Pons (tissue), 1 donor: Measurements from ENCODE around the gene LRATD1.
"Not testable (repeated sequence)": the region's sequence is repeated elsewhere in the genome, so short reads cannot be mapped to it uniquely, and the experiment has no call there.

Experiments used
- DNase-seq: peaks from one replicate; pipeline ENCODE4 v3.0.0-alpha.2; 2016; ENCODE audit warnings: low spot score

The LRATD1 gene

GRCh38 chr2:14632133-14632936 is at the start of gene LRATD1:
Gene LRATD1, plus strand, starts transcription at chr2:14632717. Its CDS starts 1,263 bp downstream, at chr2:14633980.
- DNase-seq = peak; percentile 79

- DNase-seq = no peak
These were observed 49.5 kb upstream of the LRATD1 start for GRCh38 chr2:14583059-14583458.

DNA sequence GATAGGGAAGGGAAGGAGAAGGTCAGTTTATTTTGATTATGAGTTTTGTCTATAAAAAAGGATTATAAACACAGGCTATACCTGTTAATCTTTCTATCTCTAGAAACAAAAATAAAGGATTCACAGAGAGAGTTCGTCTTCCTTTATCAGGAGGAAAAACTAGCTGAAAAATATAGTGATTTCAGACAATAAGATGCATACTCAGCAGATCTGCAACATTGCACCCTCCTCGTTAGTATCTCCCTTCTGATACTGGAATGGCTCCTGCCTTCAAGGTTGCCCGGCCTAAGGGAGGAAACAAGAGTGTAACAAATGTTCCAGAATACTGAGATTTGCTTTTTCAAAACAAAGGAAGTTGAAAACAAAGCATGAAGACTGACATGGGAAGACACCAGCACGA is 48.7 kb upstream of the LRATD1 start:
- DNase-seq = no peak

DNA sequence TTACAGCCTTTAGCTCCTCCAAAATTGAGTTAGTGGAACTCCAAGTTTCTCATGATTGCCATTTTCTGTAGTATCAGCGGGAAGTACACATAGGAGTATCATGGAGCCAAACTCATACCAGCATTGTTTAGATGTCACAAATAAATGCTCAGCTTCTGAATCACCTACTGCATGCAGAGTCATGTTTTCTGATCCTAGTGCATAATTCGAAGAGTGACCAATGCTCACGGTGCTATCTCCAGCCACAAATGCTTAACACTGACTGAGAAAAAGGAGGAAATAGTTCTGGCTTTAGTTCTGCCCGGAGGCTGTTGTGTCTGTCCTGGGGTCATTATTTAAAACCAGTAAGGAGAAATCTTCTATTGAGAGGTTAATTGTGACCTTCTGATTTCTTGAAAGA is 45.4 kb upstream of the LRATD1 start:
- no peak for DNase-seq

DNA sequence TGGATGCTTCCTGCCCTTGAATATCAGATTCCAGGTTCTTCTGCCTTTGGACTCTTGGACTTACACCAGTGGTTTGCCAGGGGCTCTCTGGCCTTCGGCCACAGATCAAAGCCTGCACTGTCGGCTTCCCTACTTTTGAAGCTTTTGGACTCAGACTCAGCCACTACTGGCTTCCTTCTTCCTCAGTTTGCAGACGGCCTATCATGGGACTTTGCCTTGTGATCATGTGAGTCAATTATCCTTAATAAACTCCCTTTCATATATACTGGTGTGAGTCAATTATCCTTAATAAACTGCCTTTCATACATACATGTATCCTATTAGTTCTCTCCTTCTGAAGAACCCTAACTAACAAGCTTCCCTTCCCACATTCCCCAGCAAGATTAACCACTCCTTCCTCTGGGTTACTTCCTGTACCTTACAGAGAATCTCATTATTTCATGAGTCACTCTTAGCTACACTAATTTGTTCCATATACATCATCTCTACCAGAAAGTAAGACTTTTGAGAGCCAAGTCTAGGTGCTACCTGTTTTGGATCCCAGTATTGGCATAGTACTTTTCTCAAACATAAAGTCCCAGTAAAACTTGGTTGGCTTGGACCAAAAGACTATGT is 31.3 kb upstream of the LRATD1 start:
- no peak for DNase-seq

- no peak for DNase-seq
These were observed 30.2 kb upstream of the LRATD1 start for GRCh38 chr2:14602309-14602708.

- no peak for DNase-seq
These were observed 28.8 kb upstream of the LRATD1 start for GRCh38 chr2:14603676-14604075.

GRCh38 chr2:14608245-14608644 is 24.3 kb upstream of the LRATD1 start:
- no peak for DNase-seq

- DNase-seq = no peak
These were observed 18.5 kb upstream of the LRATD1 start for GRCh38 chr2:14614017-14614416.

GRCh38 chr2:14615121-14615520 is 17.4 kb upstream of the LRATD1 start:
- DNase-seq = no peak

DNA sequence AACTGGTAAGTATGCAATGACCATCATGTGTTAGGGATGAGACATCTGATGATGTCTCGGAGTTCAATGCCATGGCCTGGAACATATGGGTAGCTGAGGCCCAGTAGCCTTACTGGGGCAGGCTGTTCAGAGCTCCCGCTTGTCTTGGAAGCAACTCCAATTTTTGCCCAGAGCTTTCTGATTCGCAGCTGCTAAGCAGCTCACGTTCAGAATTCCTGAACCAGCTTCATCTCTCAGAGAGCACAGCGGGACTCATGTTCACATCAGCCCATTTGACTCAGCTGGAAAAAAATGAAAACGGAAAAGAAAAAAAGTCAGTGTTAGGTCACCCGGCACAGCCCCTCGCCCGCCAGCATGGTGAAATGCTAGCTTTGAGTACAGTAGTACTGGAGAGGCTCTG is 16.8 kb upstream of the LRATD1 start:
- DNase-seq = no peak

DNA sequence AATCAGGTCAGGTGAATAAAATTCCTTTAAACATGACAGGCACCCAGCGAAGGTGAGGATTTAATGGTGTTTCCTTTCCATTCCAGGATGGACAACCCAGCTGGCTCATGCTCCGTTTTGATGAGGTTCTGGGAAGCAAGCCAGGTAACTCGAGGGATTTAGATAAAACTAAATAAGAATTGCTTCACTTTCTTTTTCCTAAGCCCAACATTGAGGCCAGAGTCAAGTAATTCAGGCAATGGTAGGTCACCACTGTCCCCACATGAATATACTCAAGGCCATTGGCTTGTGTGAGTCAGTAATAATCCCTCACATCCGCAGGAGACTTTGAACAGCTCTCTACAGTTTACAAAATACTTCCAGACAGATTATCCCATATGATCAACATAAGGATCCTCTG is 16.2 kb upstream of the LRATD1 start:
- no peak for DNase-seq

DNA sequence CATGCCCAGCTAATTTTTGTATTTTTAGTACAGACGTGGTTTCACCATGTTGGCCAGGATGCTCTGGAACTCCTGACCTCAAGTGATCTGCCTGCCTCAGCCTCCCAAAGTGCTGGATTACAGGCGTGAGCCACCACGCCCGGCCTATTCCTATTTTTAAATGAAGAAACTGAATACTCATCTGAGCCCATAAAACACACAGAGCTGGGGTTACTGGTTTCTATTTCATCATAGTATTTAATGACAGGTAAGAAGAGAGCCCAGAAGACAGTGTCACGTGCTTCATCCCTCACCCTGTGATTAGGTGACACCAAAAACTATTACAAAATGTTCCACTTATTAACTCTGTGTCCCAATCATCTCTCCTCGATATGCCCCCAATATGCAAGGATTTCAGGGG is 15.6 kb upstream of the LRATD1 start:
- no peak for DNase-seq

DNA sequence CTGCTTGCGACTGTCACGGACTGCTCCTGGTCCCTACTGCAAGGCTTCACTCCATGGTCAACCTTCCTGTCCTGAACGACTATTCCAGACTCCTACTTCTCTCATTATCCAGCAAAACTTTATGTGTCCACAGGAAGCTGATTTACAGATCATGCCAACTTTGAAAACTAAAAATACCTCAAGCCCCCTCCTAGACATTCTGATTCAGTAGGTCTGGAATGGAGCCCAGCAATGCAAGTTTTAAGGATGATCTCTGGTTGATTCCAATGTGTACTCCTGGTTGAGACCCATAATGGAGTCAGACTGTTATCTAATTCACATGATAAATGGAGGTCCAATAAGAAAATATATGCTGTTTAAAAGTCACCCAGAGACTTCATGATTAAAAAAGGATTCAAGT is 13.1 kb upstream of the LRATD1 start:
- no peak for DNase-seq

GRCh38 chr2:14621114-14621513 is 11.4 kb upstream of the LRATD1 start:
- DNase-seq = no peak

DNA sequence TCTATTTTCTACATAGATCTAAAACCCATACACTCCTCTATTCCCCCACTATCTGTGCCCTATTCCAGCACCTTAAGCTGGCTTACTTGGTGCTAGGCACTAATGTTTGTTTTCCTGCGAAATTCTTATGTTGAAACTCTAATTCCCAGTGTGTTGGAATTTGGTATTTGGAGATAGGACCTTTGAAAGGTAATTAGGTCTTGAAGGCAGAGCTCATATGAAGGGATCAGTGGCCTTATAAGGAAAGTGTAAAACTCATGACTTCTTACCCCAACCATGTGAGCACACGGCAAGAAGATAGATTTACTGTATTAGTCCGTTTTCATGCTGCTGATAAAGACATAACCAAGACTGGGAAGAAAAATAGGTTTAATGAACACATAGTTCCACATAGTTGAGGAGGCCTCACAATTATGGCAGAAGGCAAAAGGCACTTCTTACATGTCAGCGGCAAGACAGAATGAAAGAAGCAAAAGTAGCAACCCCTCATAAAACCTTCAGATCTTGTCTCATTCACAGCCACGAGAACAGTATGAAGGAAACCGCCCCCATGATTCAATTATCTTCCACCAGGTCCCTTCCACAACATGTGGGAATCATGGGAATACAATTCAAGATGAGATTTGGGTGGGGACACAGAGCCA is 10.5 kb upstream of the LRATD1 start:
- no peak for DNase-seq

DNA sequence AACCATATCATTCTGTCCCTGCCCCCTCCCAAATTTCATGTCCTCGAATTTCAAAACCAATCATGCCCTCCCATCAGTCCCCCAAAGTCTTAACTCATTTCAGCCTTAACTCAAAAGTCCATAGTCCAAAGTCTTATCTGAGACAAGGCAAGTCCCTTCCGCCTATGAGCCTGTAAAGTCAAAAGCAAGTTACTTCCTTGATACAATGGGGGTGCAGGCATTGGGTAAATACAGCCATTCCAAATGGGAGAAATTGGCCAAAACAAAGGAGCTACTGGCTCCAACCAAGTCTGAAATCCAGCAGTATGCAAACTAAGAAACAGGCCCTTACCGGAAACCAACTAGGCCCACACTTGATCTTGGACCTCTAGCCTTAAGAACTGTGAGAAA is 10.0 kb upstream of the LRATD1 start:
- DNase-seq = not testable (repeated sequence)

- DNase-seq = no peak
These were observed 9.3 kb upstream of the LRATD1 start for GRCh38 chr2:14623237-14623636.

DNA sequence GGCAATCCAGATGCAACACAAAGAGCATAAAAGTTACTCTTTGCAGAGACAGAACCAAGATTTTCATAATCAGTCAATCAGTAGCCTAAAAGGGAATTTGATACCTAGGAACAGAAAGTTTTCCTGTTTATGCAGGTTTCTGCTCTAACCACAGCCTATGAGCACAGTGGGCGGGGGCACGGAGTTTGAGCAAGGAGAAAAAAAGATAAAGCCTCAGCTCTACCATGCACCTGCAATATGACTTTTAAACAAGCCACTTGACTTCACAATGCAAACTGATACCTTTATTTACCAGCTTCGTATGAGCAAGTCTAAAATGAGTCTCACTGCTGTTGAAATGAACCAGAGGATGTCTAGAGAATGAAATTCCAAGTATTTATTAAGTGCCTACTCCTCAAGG is 5.6 kb upstream of the LRATD1 start:
- no peak for DNase-seq

- DNase-seq = no peak
These were observed 3.6 kb upstream of the LRATD1 start for GRCh38 chr2:14628901-14629300.

DNA sequence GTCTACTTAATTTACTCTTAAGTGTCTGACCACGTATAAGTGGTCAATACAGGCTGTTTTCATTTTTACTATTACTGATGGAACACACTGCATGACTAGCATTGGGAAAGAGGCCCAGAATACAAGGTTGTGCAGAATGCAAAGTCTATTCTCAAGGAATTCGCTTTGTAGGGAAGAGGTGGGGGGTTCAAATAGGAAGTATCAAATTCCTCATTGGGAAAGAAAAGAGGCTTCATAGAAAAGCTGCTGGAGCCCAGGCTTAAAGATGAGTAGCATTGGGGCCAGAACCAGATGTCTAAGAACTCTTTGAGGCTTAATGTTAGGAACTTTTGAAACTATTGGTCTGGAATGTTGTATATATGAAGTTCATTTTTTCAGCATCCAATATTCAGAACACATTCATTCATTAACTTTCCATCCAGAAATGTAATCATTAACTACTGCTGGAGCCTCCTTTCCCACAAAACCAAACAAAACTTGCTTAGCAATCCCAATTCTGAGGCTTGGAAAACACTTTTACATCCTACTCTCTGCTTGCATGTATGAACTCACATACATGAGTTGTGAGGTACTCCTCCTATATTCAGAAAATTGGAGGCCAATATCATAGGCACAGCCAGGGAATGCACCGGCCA is 994 bp upstream of the LRATD1 start:
- no peak for DNase-seq

- no peak for DNase-seq
These were observed 544 bp downstream of the LRATD1 start for GRCh38 chr2:14633061-14633460.
